HepG2 (cell line): Measurements from ENCODE around the gene TNFAIP3. TPM values are rescaled to one million over a fixed set of nuclear protein-coding genes. Genes with fewer than 3 reads are reported as not detected.

ENCODE experiments used
- ATAC-seq: fragments of 200-7000 bp; cut with Tn5 transposase; 3 replicates; pipeline ENCODE4 v1.9.1; 2020; ENCODE audit warnings: mild to moderate bottlenecking, moderate library complexity
- BruUV-seq: library from RNA; stranded (reverse); fragments of 400-500 nt; replicated peaks from 2 replicates; lab custom pipeline; 2021; lab: Mats Ljungman, UMichigan
- CTCF ChIA-PET: fragments of 300-600 bp; formaldehyde crosslinking; extraction: SDS; loops from one replicate; lab custom pipeline; 2021; ENCODE audit warnings: low total read pairs, inconsistent platforms, low intra/inter-chr PET ratio; lab: Yijun Ruan, JAX
- POLR2A ChIA-PET: fragments of 350-600 bp; sonication (Branson Sonifier 250); formaldehyde crosslinking; loops from one replicate; lab custom pipeline; 2020; ENCODE audit warnings: antibody characterized with exemption, inconsistent platforms; lab: Yijun Ruan, JAX
- DNase-seq: peaks from one replicate; pipeline ENCODE4 v3.0.0-alpha.2; 2015; ENCODE audit warnings: low spot score
- FAIRE-seq: peaks from 3 replicates; lab custom pipeline; 2011; peaks lifted over from hg19 to GRCh38; lab: Jason Lieb, UNC
- H2AFZ ChIP-seq: one replicate; pipeline ENCODE4 v1.6.1; 2011; ENCODE audit warnings: low read length, inconsistent platforms
- H3K27ac ChIP-seq: fragments of 300-600 bp; 3 replicates; pipeline ENCODE4 v1.8.0; 2011; ENCODE audit warnings: mixed run types, mild to moderate bottlenecking, mixed read lengths, low read length, inconsistent platforms; ENCODE audit not compliant: insufficient read depth; ENCODE audit errors: extremely low read length
- H3K27me3 ChIP-seq, 2 experiments: fragments of 200-600 bp in 1 of 2; 2 replicates in 1 of 2; 3 replicates in 1 of 2; pipeline versions ENCODE4 v1.6.0 to v1.8.0; 2011; ENCODE audit warnings: low read length in 2 of 2, mild to moderate bottlenecking in 2 of 2, moderate library complexity in 2 of 2, inconsistent platforms in 1 of 2; ENCODE audit not compliant: insufficient read depth in 2 of 2, control insufficient read depth in 1 of 2
- H3K36me3 ChIP-seq, 2 experiments: fragments of 200-600 bp in 1 of 2; replicated peaks in 1 of 2; 2 replicates in 1 of 2; 3 replicates in 1 of 2; pipeline versions ENCODE4 v1.5.1 to v1.8.0; 2011; ENCODE audit warnings: low read length in 2 of 2, inconsistent platforms in 1 of 2; ENCODE audit not compliant: insufficient read depth in 2 of 2, control insufficient read depth in 1 of 2
- H3K4me1 ChIP-seq: 2 replicates; pipeline ENCODE4 v1.5.1; 2012; ENCODE audit warnings: low read length, inconsistent platforms; ENCODE audit not compliant: insufficient read depth
- H3K4me2 ChIP-seq: 2 replicates; pipeline ENCODE4 v1.6.0; 2011; ENCODE audit warnings: low read depth, low read length, inconsistent platforms
- H3K4me3 ChIP-seq, 3 experiments: fragments of 200-600 bp in 1 of 3; sonication (generic), shearing (Covaris generic) in 1 of 3; replicated peaks in 1 of 3; 2 replicates each; pipeline ENCODE4 v1.5.1; 2011 to 2016; ENCODE audit warnings: low read length in 3 of 3, inconsistent platforms in 2 of 3, low read depth in 2 of 3, mild to moderate bottlenecking in 2 of 3, control low read depth in 1 of 3, mixed read lengths in 1 of 3; ENCODE audit not compliant: insufficient read depth in 1 of 3
- H3K79me2 ChIP-seq: one replicate; pipeline ENCODE4 v1.6.1; 2011; ENCODE audit warnings: low read length, inconsistent platforms; ENCODE audit not compliant: insufficient read depth
- H3K9ac ChIP-seq: 2 replicates; pipeline ENCODE4 v1.6.0; 2011; ENCODE audit warnings: mild to moderate bottlenecking, low read depth, low read length, inconsistent platforms; ENCODE audit not compliant: insufficient read depth
- H3K9me3 ChIP-seq: 2 replicates; pipeline ENCODE4 v1.5.1; 2012; ENCODE audit warnings: mild to moderate bottlenecking, low read length
- H4K20me1 ChIP-seq: 2 replicates; pipeline ENCODE4 v1.6.0; 2011; ENCODE audit warnings: inconsistent platforms, mild to moderate bottlenecking, low read length, moderate library complexity; ENCODE audit not compliant: insufficient read depth
- DR1 ChIP-seq: sonication (generic); formaldehyde crosslinking; IDR thresholded peaks from 2 replicates; pipeline ENCODE4 v1.8.0; 2021; ENCODE audit warnings: mild to moderate bottlenecking, missing genetic modification reagents, inconsistent platforms
- HNRNPLL ChIP-seq: fragments of 200-400 bp; formaldehyde crosslinking; IDR thresholded peaks from 2 replicates; pipeline ENCODE4 v1.6.1; 2017; ENCODE audit warnings: mild to moderate bottlenecking, low read depth, low read length; ENCODE audit not compliant: poor library complexity, severe bottlenecking
- MAFK ChIP-seq, 2 experiments: IDR thresholded peaks in 1 of 2; conservative IDR thresholded peaks in 1 of 2; 2 replicates each; pipeline ENCODE4 v1.6.1; 2011; ENCODE audit warnings: improper control_type of control experiment in 2 of 2, low read length in 2 of 2
- POLR2A ChIP-seq, 2 experiments: IDR thresholded peaks; 2 replicates each; pipeline ENCODE4 v1.6.1; 2011; ENCODE audit warnings: low read depth in 2 of 2, low read length in 2 of 2, mild to moderate bottlenecking in 1 of 2, moderate library complexity in 1 of 2; ENCODE audit not compliant: insufficient read depth in 1 of 2
- RBM22 ChIP-seq: fragments of 200-400 bp; formaldehyde crosslinking; optimal IDR thresholded peaks from 2 replicates; pipeline ENCODE3; 2017; ENCODE audit warnings: mild to moderate bottlenecking, low read length, moderate library complexity
- SOX5 ChIP-seq: IDR thresholded peaks from 2 replicates; pipeline ENCODE4 v1.6.1; 2016; ENCODE audit warnings: borderline replicate concordance
- WGBS: methylation state at CpG from one replicate; pipeline ENCODE4 v1.1.6; 2017; ENCODE audit warnings: low lambda C conversion rate; 5-methylcytosine and 5-hydroxymethylcytosine counted together
- in situ Hi-C: cut with HindIII; loops from 2 replicates; pipeline ENCODE4 v1.10.0; 2017; ENCODE audit warnings: low pct_unique_long_range_greater_than_20kb; ENCODE audit not compliant: extremely low pct_ligation_motif_present
- intact Hi-C: fragments of 100-400 bp; cut with micrococcal nuclease; formaldehyde crosslinking; loops from one replicate; pipeline ENCODE4 v1.10.0; 2022; ENCODE audit not compliant: unreplicated experiment
- polyA plus RNA-seq, 8 experiments: library from polyadenylated mRNA; depleted of rRNA in 3 of 8; stranded (reverse) in 7 of 8; unstranded in 1 of 8; fragments of >200 nt; fragmentation: Illumina TruSeq in 4 of 8; extraction: Trizol in 4 of 8; gene quantifications; 2 replicates each; pipeline versions ENCODE4 v1.2.1 to v1.2.3, GENCODE V29; 2011 to 2016; ENCODE audit warnings: low read depth in 4 of 8, missing spikeins in 1 of 8, mixed read lengths in 1 of 8; ENCODE audit not compliant: insufficient read depth in 1 of 8
- total RNA-seq, 5 experiments: library from RNA; depleted of rRNA; stranded (reverse); fragments of >200 nt; fragmentation: Illumina TruSeq; extraction: Trizol; gene quantifications; 2 replicates each; pipeline ENCODE4 v1.2.3, GENCODE V29; 2016; ENCODE audit warnings: low read depth in 1 of 5
- TF ChIP-seq, protein P1 (sequence below): sonication (generic); formaldehyde crosslinking; IDR thresholded peaks from 2 replicates; pipeline ENCODE4 v1.5.1; 2020; ENCODE audit warnings: mild to moderate bottlenecking, missing genetic modification reagents, borderline replicate concordance

The TNFAIP3 gene
- total and polyA plus RNA-seq, 2 of the 13 experiments (the other 11 are each of a cell fraction or from before 2014, with no cell fraction given), result 28.2 to 47.1 TPM

DNA sequence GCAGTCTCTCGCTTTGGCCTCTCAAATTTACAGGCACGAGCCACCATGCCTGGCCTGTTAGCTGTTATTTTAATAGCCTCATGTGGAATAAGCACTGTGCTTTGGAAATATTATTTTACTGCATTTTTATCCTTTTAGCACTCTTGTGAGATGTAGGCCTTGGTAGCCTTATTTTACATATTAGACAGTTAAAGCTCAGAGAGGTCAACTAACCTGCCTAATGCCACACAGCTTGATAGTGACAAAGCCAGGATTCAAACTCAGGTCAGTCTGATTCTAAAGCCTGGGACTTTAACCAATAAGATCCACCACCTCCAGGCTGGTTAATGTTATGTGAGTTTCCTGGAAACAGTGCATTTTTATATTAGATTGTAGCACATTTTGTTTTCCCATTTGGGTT lies 9.5 kb downstream of the TNFAIP3 start (continued):
- TF ChIP-seq, protein P1, sequence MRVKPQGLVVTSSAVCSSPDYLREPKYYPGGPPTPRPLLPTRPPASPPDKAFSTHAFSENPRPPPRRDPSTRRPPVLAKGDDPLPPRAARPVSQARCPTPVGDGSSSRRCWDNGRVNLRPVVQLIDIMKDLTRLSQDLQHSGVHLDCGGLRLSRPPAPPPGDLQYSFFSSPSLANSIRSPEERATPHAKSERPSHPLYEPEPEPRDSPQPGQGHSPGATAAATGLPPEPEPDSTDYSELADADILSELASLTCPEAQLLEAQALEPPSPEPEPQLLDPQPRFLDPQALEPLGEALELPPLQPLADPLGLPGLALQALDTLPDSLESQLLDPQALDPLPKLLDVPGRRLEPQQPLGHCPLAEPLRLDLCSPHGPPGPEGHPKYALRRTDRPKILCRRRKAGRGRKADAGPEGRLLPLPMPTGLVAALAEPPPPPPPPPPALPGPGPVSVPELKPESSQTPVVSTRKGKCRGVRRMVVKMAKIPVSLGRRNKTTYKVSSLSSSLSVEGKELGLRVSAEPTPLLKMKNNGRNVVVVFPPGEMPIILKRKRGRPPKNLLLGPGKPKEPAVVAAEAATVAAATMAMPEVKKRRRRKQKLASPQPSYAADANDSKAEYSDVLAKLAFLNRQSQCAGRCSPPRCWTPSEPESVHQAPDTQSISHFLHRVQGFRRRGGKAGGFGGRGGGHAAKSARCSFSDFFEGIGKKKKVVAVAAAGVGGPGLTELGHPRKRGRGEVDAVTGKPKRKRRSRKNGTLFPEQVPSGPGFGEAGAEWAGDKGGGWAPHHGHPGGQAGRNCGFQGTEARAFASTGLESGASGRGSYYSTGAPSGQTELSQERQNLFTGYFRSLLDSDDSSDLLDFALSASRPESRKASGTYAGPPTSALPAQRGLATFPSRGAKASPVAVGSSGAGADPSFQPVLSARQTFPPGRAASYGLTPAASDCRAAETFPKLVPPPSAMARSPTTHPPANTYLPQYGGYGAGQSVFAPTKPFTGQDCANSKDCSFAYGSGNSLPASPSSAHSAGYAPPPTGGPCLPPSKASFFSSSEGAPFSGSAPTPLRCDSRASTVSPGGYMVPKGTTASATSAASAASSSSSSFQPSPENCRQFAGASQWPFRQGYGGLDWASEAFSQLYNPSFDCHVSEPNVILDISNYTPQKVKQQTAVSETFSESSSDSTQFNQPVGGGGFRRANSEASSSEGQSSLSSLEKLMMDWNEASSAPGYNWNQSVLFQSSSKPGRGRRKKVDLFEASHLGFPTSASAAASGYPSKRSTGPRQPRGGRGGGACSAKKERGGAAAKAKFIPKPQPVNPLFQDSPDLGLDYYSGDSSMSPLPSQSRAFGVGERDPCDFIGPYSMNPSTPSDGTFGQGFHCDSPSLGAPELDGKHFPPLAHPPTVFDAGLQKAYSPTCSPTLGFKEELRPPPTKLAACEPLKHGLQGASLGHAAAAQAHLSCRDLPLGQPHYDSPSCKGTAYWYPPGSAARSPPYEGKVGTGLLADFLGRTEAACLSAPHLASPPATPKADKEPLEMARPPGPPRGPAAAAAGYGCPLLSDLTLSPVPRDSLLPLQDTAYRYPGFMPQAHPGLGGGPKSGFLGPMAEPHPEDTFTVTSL, result no peak
- TF ChIP-seq SOX5 (CRISPR knock-in tag) (no peak), DR1 (CRISPR knock-in tag) (no peak)

DNA sequence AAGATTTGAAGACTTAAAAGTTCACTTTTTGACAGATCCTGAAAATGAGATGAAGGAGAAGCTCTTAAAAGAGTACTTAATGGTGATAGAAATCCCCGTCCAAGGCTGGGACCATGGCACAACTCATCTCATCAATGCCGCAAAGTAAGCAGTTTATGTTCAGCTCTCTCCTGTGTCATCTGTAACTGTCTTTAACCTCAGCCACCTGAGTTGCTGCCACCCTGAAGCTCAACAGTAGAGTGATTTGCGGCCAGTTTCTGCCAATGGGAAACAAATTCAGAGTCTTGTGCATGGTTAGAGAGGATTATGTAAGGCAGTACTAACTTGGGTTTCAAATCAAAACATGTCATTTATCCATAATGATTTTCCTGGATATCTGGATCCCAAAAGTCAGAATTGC lies 10.1 kb downstream of the TNFAIP3 start:
- H4K20me1 ChIP-seq, result peaks cover 55% of the 10 kb centered on the region
- ChIA-PET POLR2A (no interaction called here), CTCF (interaction anchor here (1.5 kb wide), 1 partner anchor 172 kb away, joined by 3 read pairs; no protein-coding TSS in a partner anchor)
- no peak overlapping the region for H3K4me3 ChIP-seq
- ATAC-seq, result no peak
- no peak overlapping the region for H2AFZ ChIP-seq
- no peak overlapping the region for H3K9ac ChIP-seq
- in situ Hi-C loops (no loop called here), intact Hi-C loops (no loop called here)
- TF ChIP-seq POLR2A (IDR thresholded peaks at IDR 0.05; ENCODE audit: insufficient read depth in 1 of 2, low read depth in 2 of 2, low read length in 2 of 2) (peak in 1 of 2 experiments; percentile 19; a peak in 1 of 4 replicates), RBM22 (peak; percentile 70), HNRNPLL (no peak), MAFK (conservative IDR thresholded peaks at IDR 0.05 in 1 of 2, IDR thresholded peaks at IDR 0.05 in 1 of 2; ENCODE audit: low read length in 2 of 2) (0 out of 4 replicates have a peak, but pooled peaks of 1 of the 2 experiments have one; percentile 19)
- FAIRE-seq, result no peak
- peaks cover 48% of the 10 kb centered on the region for H3K79me2 ChIP-seq
- no peak overlapping the region for H3K4me2 ChIP-seq
- no peaks in the 10 kb centered on the region for H3K27me3 ChIP-seq
- no peaks in the 10 kb centered on the region for H3K9me3 ChIP-seq
- 100% methylated on average over 3 of the region's 3 CpGs for WGBS
- BruUV-seq, result no TSS peak
- no peak for DNase-seq
- peaks cover 60 to 91% of the 10 kb centered on the region in 2 experiments for H3K36me3 ChIP-seq
- H3K27ac ChIP-seq, result no peak overlapping the region
- peaks cover 37% of the 10 kb centered on the region for H3K4me1 ChIP-seq
